HepG2 (cell line): Measurements from ENCODE around the gene IFNA8. TPM values are rescaled to one million over a fixed set of nuclear protein-coding genes. Genes with fewer than 3 reads are reported as not detected.
A peak's percentile ranks its signal among the peaks of the same experiment; 100 is the strongest.

Experiments used
- ATAC-seq: fragments of 200-7000 bp; cut with Tn5 transposase; 3 replicates; pipeline ENCODE4 v1.9.1; 2020; ENCODE audit warnings: mild to moderate bottlenecking, moderate library complexity
- BruUV-seq: library from RNA; stranded (reverse); fragments of 400-500 nt; replicated peaks from 2 replicates; lab custom pipeline; 2021; lab: Mats Ljungman, UMichigan
- CTCF ChIA-PET: fragments of 300-600 bp; formaldehyde crosslinking; extraction: SDS; loops from one replicate; lab custom pipeline; 2021; ENCODE audit warnings: low total read pairs, inconsistent platforms, low intra/inter-chr PET ratio; lab: Yijun Ruan, JAX
- POLR2A ChIA-PET: fragments of 350-600 bp; sonication (Branson Sonifier 250); formaldehyde crosslinking; loops from one replicate; lab custom pipeline; 2020; ENCODE audit warnings: antibody characterized with exemption, inconsistent platforms; lab: Yijun Ruan, JAX
- DNase-seq: peaks from one replicate; pipeline ENCODE4 v3.0.0-alpha.2; 2015; ENCODE audit warnings: low spot score
- FAIRE-seq: peaks from 3 replicates; lab custom pipeline; 2011; peaks lifted over from hg19 to GRCh38; lab: Jason Lieb, UNC
- H2AFZ ChIP-seq: one replicate; pipeline ENCODE4 v1.6.1; 2011; ENCODE audit warnings: low read length, inconsistent platforms
- H3K27ac ChIP-seq: fragments of 300-600 bp; 3 replicates; pipeline ENCODE4 v1.8.0; 2011; ENCODE audit warnings: mixed run types, mild to moderate bottlenecking, mixed read lengths, low read length, inconsistent platforms; ENCODE audit not compliant: insufficient read depth; ENCODE audit errors: extremely low read length
- H3K27me3 ChIP-seq, 2 experiments: fragments of 200-600 bp in 1 of 2; 2 replicates in 1 of 2; 3 replicates in 1 of 2; pipeline versions ENCODE4 v1.6.0 to v1.8.0; 2011; ENCODE audit warnings: low read length in 2 of 2, mild to moderate bottlenecking in 2 of 2, moderate library complexity in 2 of 2, inconsistent platforms in 1 of 2; ENCODE audit not compliant: insufficient read depth in 2 of 2, control insufficient read depth in 1 of 2
- H3K36me3 ChIP-seq, 2 experiments: fragments of 200-600 bp in 1 of 2; replicated peaks in 1 of 2; 2 replicates in 1 of 2; 3 replicates in 1 of 2; pipeline versions ENCODE4 v1.5.1 to v1.8.0; 2011; ENCODE audit warnings: low read length in 2 of 2, inconsistent platforms in 1 of 2; ENCODE audit not compliant: insufficient read depth in 2 of 2, control insufficient read depth in 1 of 2
- H3K4me1 ChIP-seq: 2 replicates; pipeline ENCODE4 v1.5.1; 2012; ENCODE audit warnings: low read length, inconsistent platforms; ENCODE audit not compliant: insufficient read depth
- H3K4me2 ChIP-seq: 2 replicates; pipeline ENCODE4 v1.6.0; 2011; ENCODE audit warnings: low read depth, low read length, inconsistent platforms
- H3K4me3 ChIP-seq, 3 experiments: fragments of 200-600 bp in 1 of 3; sonication (generic), shearing (Covaris generic) in 1 of 3; replicated peaks in 1 of 3; 2 replicates each; pipeline ENCODE4 v1.5.1; 2011 to 2016; ENCODE audit warnings: low read length in 3 of 3, inconsistent platforms in 2 of 3, low read depth in 2 of 3, mild to moderate bottlenecking in 2 of 3, control low read depth in 1 of 3, mixed read lengths in 1 of 3; ENCODE audit not compliant: insufficient read depth in 1 of 3
- H3K79me2 ChIP-seq: one replicate; pipeline ENCODE4 v1.6.1; 2011; ENCODE audit warnings: low read length, inconsistent platforms; ENCODE audit not compliant: insufficient read depth
- H3K9ac ChIP-seq: 2 replicates; pipeline ENCODE4 v1.6.0; 2011; ENCODE audit warnings: mild to moderate bottlenecking, low read depth, low read length, inconsistent platforms; ENCODE audit not compliant: insufficient read depth
- H3K9me3 ChIP-seq: 2 replicates; pipeline ENCODE4 v1.5.1; 2012; ENCODE audit warnings: mild to moderate bottlenecking, low read length
- H4K20me1 ChIP-seq: 2 replicates; pipeline ENCODE4 v1.6.0; 2011; ENCODE audit warnings: inconsistent platforms, mild to moderate bottlenecking, low read length, moderate library complexity; ENCODE audit not compliant: insufficient read depth
- ATAD3A ChIP-seq: sonication (generic); formaldehyde crosslinking; IDR thresholded peaks from 2 replicates; pipeline ENCODE4 v1.4.0; 2020; ENCODE audit warnings: missing genetic modification reagents
- RAD21 ChIP-seq: fragments of 450-650 bp; formaldehyde crosslinking; IDR thresholded peaks from 2 replicates; pipeline ENCODE4 v1.5.0; 2020; ENCODE audit warnings: mild to moderate bottlenecking
- SMC3 ChIP-seq: IDR thresholded peaks from 2 replicates; pipeline ENCODE4 v1.6.1; 2011; ENCODE audit warnings: low read length, improper control_type of control experiment
- STAG1 ChIP-seq: sonication (generic); formaldehyde crosslinking; IDR thresholded peaks from 2 replicates; pipeline ENCODE4 v1.4.0; 2020; ENCODE audit warnings: missing genetic modification reagents
- ZNF670 ChIP-seq: sonication (generic); formaldehyde crosslinking; IDR thresholded peaks from 2 replicates; pipeline ENCODE4 v1.8.0; 2022; ENCODE audit warnings: mild to moderate bottlenecking, missing genetic modification reagents, borderline replicate concordance
- in situ Hi-C: cut with HindIII; loops from 2 replicates; pipeline ENCODE4 v1.10.0; 2017; ENCODE audit warnings: low pct_unique_long_range_greater_than_20kb; ENCODE audit not compliant: extremely low pct_ligation_motif_present
- intact Hi-C: fragments of 100-400 bp; cut with micrococcal nuclease; formaldehyde crosslinking; loops from one replicate; pipeline ENCODE4 v1.10.0; 2022; ENCODE audit not compliant: unreplicated experiment
- polyA plus RNA-seq, 8 experiments: library from polyadenylated mRNA; depleted of rRNA in 3 of 8; stranded (reverse) in 7 of 8; unstranded in 1 of 8; fragments of >200 nt; fragmentation: Illumina TruSeq in 4 of 8; extraction: Trizol in 4 of 8; gene quantifications; 2 replicates each; pipeline versions ENCODE4 v1.2.1 to v1.2.3, GENCODE V29; 2011 to 2016; ENCODE audit warnings: low read depth in 4 of 8, missing spikeins in 1 of 8, mixed read lengths in 1 of 8; ENCODE audit not compliant: insufficient read depth in 1 of 8
- total RNA-seq, 5 experiments: library from RNA; depleted of rRNA; stranded (reverse); fragments of >200 nt; fragmentation: Illumina TruSeq; extraction: Trizol; gene quantifications; 2 replicates each; pipeline ENCODE4 v1.2.3, GENCODE V29; 2016; ENCODE audit warnings: low read depth in 1 of 5
- TF ChIP-seq, protein P1 (sequence below), 2 experiments: sonication (generic) in 1 of 2; formaldehyde crosslinking in 1 of 2; IDR thresholded peaks; 2 replicates each; pipeline versions ENCODE4 v1.5.1 to v1.6.1; 2011 to 2020; ENCODE audit warnings: borderline replicate concordance in 1 of 2, low read depth in 1 of 2, low read length in 1 of 2, mild to moderate bottlenecking in 1 of 2, missing genetic modification reagents in 1 of 2, moderate library complexity in 1 of 2
- TF ChIP-seq, protein P2 (sequence below), 2 experiments: fragments of 450-650 bp in 1 of 2; sonication (generic) in 1 of 2; formaldehyde crosslinking; IDR thresholded peaks; 2 replicates each; pipeline versions ENCODE4 v1.5.0 to v1.8.0; 2020 to 2022; ENCODE audit warnings: mild to moderate bottlenecking in 1 of 2, missing genetic modification reagents in 1 of 2
- TF ChIP-seq, protein P3 (sequence below): sonication (generic); formaldehyde crosslinking; IDR thresholded peaks from 2 replicates; pipeline ENCODE4 v1.5.0; 2020; ENCODE audit warnings: mild to moderate bottlenecking, missing genetic modification reagents, moderate library complexity

Gene IFNA8
- total and polyA plus RNA-seq, 2 of the 13 experiments (the other 11 are each of a cell fraction or from before 2014, with no cell fraction given), result not detected

DNA sequence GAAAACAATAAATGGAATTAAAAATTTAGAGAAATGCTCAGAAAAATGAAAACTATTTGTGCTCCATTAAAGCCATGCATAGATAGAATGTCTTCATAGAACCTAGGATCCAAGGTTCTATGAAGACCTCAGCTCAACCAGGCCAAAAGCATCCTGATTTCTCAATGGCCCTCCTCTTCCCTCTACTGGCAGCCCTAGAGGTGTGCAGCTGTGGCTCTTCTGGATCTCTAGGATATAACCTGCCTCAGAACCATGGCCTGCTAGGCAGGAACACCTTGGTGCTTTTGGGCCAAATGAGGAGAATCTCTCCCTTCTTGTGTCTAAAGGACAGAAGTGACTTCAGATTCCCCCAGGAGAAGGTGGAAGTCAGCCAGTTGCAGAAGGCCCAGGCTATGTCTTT is 46.4 kb downstream of the IFNA8 start:
- H3K27ac ChIP-seq, result no peak overlapping the region
- H4K20me1 ChIP-seq, result no peaks in the 10 kb centered on the region
- intact Hi-C loops (loop anchor here (1.0 to 2.0 kb wide), 4 partner anchors 21 to 220 kb away; no protein-coding TSS in a partner anchor), in situ Hi-C loops (no loop called here)
- POLR2A ChIA-PET, result no interaction called here
- no peak overlapping the region for H3K4me3 ChIP-seq
- no TSS peak for BruUV-seq
- no peaks in the 10 kb centered on the region for H3K4me1 ChIP-seq
- peak; percentile 98 for ATAC-seq
- TF ChIP-seq RAD21 (peak; percentile 24; the same call in 1 of the 2 replicates), ZNF670 (CRISPR knock-in tag) (no peak), ATAD3A (CRISPR knock-in tag) (no peak), STAG1 (CRISPR knock-in tag) (peak; percentile 74), SMC3 (peak; percentile 58)
- TF ChIP-seq, protein P1, sequence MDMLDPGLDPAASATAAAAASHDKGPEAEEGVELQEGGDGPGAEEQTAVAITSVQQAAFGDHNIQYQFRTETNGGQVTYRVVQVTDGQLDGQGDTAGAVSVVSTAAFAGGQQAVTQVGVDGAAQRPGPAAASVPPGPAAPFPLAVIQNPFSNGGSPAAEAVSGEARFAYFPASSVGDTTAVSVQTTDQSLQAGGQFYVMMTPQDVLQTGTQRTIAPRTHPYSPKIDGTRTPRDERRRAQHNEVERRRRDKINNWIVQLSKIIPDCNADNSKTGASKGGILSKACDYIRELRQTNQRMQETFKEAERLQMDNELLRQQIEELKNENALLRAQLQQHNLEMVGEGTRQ (IDR thresholded peaks at IDR 0.05; ENCODE audit: low read depth, low read length), result no peak
- TF ChIP-seq, protein P1 (CRISPR knock-in tag; IDR thresholded peaks at IDR 0.05; ENCODE audit: borderline replicate concordance), result no peak
- TF ChIP-seq, protein P2, sequence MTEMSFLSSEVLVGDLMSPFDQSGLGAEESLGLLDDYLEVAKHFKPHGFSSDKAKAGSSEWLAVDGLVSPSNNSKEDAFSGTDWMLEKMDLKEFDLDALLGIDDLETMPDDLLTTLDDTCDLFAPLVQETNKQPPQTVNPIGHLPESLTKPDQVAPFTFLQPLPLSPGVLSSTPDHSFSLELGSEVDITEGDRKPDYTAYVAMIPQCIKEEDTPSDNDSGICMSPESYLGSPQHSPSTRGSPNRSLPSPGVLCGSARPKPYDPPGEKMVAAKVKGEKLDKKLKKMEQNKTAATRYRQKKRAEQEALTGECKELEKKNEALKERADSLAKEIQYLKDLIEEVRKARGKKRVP (CRISPR knock-in tag; IDR thresholded peaks at IDR 0.05), result no peak
- TF ChIP-seq, protein P3, sequence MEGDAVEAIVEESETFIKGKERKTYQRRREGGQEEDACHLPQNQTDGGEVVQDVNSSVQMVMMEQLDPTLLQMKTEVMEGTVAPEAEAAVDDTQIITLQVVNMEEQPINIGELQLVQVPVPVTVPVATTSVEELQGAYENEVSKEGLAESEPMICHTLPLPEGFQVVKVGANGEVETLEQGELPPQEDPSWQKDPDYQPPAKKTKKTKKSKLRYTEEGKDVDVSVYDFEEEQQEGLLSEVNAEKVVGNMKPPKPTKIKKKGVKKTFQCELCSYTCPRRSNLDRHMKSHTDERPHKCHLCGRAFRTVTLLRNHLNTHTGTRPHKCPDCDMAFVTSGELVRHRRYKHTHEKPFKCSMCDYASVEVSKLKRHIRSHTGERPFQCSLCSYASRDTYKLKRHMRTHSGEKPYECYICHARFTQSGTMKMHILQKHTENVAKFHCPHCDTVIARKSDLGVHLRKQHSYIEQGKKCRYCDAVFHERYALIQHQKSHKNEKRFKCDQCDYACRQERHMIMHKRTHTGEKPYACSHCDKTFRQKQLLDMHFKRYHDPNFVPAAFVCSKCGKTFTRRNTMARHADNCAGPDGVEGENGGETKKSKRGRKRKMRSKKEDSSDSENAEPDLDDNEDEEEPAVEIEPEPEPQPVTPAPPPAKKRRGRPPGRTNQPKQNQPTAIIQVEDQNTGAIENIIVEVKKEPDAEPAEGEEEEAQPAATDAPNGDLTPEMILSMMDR (CRISPR knock-in tag), result peak; percentile 61
- CTCF ChIA-PET, result interaction anchor here (0.6 to 1.1 kb wide), 3 partner anchors 11 to 129 kb away, joined by 3 to 5 read pairs (median 4); no protein-coding TSS in a partner anchor
- peak; percentile 17 for DNase-seq
- H3K27me3 ChIP-seq, result no peaks in the 10 kb centered on the region
- H2AFZ ChIP-seq, result no peak overlapping the region
- H3K79me2 ChIP-seq, result no peaks in the 10 kb centered on the region
- H3K4me2 ChIP-seq, result no peak overlapping the region
- no peak overlapping the region for H3K9ac ChIP-seq
- H3K9me3 ChIP-seq, result no peaks in the 10 kb centered on the region
- H3K36me3 ChIP-seq, result no peaks in the 10 kb centered on the region
- no peak for FAIRE-seq

Other genes starting within 250 kb of the IFNA8 start
- not detected in 2 replicates for gene IFNA21, start 242.5 kb upstream of the IFNA8 start, total RNA-seq (2016; rRNA removed; fragmentation: Illumina TruSeq; extraction: Trizol)
- gene IFNA21, start 242.5 kb upstream of the IFNA8 start, polyA plus RNA-seq (2011; rRNA removed), result not detected in 2 replicates
- gene IFNA4, start 221.5 kb upstream of the IFNA8 start, total RNA-seq (2016; rRNA removed; fragmentation: Illumina TruSeq; extraction: Trizol), result not detected in 2 replicates
- gene IFNA4, start 221.5 kb upstream of the IFNA8 start, polyA plus RNA-seq (2011; rRNA removed), result not detected in 2 replicates
- gene IFNA7, start 206.9 kb upstream of the IFNA8 start, total RNA-seq (2016; rRNA removed; fragmentation: Illumina TruSeq; extraction: Trizol), result not detected in 2 replicates
- gene IFNA7, start 206.9 kb upstream of the IFNA8 start, polyA plus RNA-seq (2011; rRNA removed), result not detected in 2 replicates
- gene IFNA10, start 202.0 kb upstream of the IFNA8 start, total RNA-seq (2016; rRNA removed; fragmentation: Illumina TruSeq; extraction: Trizol), result not detected in 2 replicates
- not detected in 2 replicates for gene IFNA10, start 202.0 kb upstream of the IFNA8 start, polyA plus RNA-seq (2011; rRNA removed)
- gene IFNA16, start 191.8 kb upstream of the IFNA8 start, total RNA-seq (2016; rRNA removed; fragmentation: Illumina TruSeq; extraction: Trizol), result not detected in 2 replicates
- not detected in 2 replicates for gene IFNA16, start 191.8 kb upstream of the IFNA8 start, polyA plus RNA-seq (2011; rRNA removed)
- not detected in 2 replicates for gene IFNA17, start 180.9 kb upstream of the IFNA8 start, total RNA-seq (2016; rRNA removed; fragmentation: Illumina TruSeq; extraction: Trizol)
- gene IFNA17, start 180.9 kb upstream of the IFNA8 start, polyA plus RNA-seq (2011; rRNA removed), result not detected in 2 replicates
- gene IFNA14, start 169.1 kb upstream of the IFNA8 start, total RNA-seq (2016; rRNA removed; fragmentation: Illumina TruSeq; extraction: Trizol), result not detected in 2 replicates
- not detected in 2 replicates for gene IFNA14, start 169.1 kb upstream of the IFNA8 start, polyA plus RNA-seq (2011; rRNA removed)
- not detected in 2 replicates for gene IFNA5, start 103.8 kb upstream of the IFNA8 start, total RNA-seq (2016; rRNA removed; fragmentation: Illumina TruSeq; extraction: Trizol)
- gene IFNA5, start 103.8 kb upstream of the IFNA8 start, polyA plus RNA-seq (2011; rRNA removed), result not detected in 2 replicates
- 17.7 and 32.7 TPM in 2 replicates for gene KLHL9, start 73.7 kb upstream of the IFNA8 start, total RNA-seq (2016; rRNA removed; fragmentation: Illumina TruSeq; extraction: Trizol)
- gene KLHL9, start 73.7 kb upstream of the IFNA8 start, polyA plus RNA-seq (2011; rRNA removed), result 8.1 and 8.7 TPM in 2 replicates
- gene IFNA6, start 58.2 kb upstream of the IFNA8 start, total RNA-seq (2016; rRNA removed; fragmentation: Illumina TruSeq; extraction: Trizol), result not detected in 2 replicates
- not detected in 2 replicates for gene IFNA6, start 58.2 kb upstream of the IFNA8 start, polyA plus RNA-seq (2011; rRNA removed)
- gene IFNA13, start 41.1 kb upstream of the IFNA8 start, total RNA-seq (2016; rRNA removed; fragmentation: Illumina TruSeq; extraction: Trizol), result not detected in 2 replicates
- not detected in 2 replicates for gene IFNA13, start 41.1 kb upstream of the IFNA8 start, polyA plus RNA-seq (2011; rRNA removed)
- not detected in 2 replicates for gene IFNA2, start 23.7 kb upstream of the IFNA8 start, total RNA-seq (2016; rRNA removed; fragmentation: Illumina TruSeq; extraction: Trizol)
- not detected in 2 replicates for gene IFNA2, start 23.7 kb upstream of the IFNA8 start, polyA plus RNA-seq (2011; rRNA removed)
- not detected in 2 replicates for gene IFNA1, start 31.3 kb downstream of the IFNA8 start, total RNA-seq (2016; rRNA removed; fragmentation: Illumina TruSeq; extraction: Trizol)
- not detected in 2 replicates for gene IFNA1, start 31.3 kb downstream of the IFNA8 start, polyA plus RNA-seq (2011; rRNA removed)
- gene IFNE, start 73.2 kb downstream of the IFNA8 start, total RNA-seq (2016; rRNA removed; fragmentation: Illumina TruSeq; extraction: Trizol), result not detected in 2 replicates
- not detected in 2 replicates for gene IFNE, start 73.2 kb downstream of the IFNA8 start, polyA plus RNA-seq (2011; rRNA removed)